ENCODE data around the gene BRSK2. TPM values are rescaled to one million over a fixed set of nuclear protein-coding genes. Genes with fewer than 3 reads are reported as not detected.
A peak's percentile ranks its signal among the peaks of the same experiment; 100 is the strongest.
"Not testable (repeated sequence)": the region's sequence is repeated elsewhere in the genome, so short reads cannot be mapped to it uniquely, and the experiment has no call there.

The BRSK2 gene
- total RNA-seq, 6 donors from 2014 or later: 0.11 to 0.54 (median 0.25) TPM; not detected in 2

GRCh38 chr11:1411301-1411700 lies 21.6 kb downstream of the BRSK2 start:
- no peak overlapping the region for H3K27ac ChIP-seq
- H3K4me3 ChIP-seq: no peak overlapping the region
- no peaks in the 10 kb centered on the region for H3K36me3 ChIP-seq
- H3K4me1 ChIP-seq: no peaks in the 10 kb centered on the region
- H3K9me3 ChIP-seq: peaks cover 0 to 4% (median 2%) of the 10 kb centered on the region in 4 donors
- ATAC-seq (ENCODE audit: low FRiP score in 2 of 2) (no peak), DNase-seq (peak in 1 of 2 donors; percentile 74)
- H3K27me3 ChIP-seq: no peaks in the 10 kb centered on the region
- no peak for TF ChIP-seq CTCF (IDR thresholded peaks at IDR 0.05)
- no peak for TF ChIP-seq POLR2A (IDR thresholded peaks at IDR 0.05)
- no peak for TF ChIP-seq POLR2AphosphoS5 (IDR thresholded peaks at IDR 0.05)
- TF ChIP-seq EP300 (IDR thresholded peaks at IDR 0.05): no peak
- 73% methylated on average over 10 of the region's 13 CpGs; no CpG with 5 or more reads in 1 of the 2 donors for WGBS, 2 donors

- DNase-seq; H3K4me3 ChIP-seq; H3K4me1 ChIP-seq; H3K27ac ChIP-seq; H3K27me3 ChIP-seq; H3K36me3 ChIP-seq; ATAC-seq (ENCODE audit: low FRiP score in 2 of 2); H3K9me3 ChIP-seq: not testable (repeated sequence)
- WGBS, 2 donors: 96% methylated on average over 16 of the region's 27 CpGs; no CpG with 5 or more reads in 1 of the 2 donors
These were observed 22.0 kb downstream of the BRSK2 start for GRCh38 chr11:1411739-1412138.

- H3K27me3 ChIP-seq: no peaks in the 10 kb centered on the region
- H3K4me3 ChIP-seq: no peak overlapping the region
- H3K27ac ChIP-seq: no peak overlapping the region
- H3K36me3 ChIP-seq: no peaks in the 10 kb centered on the region
- no peaks in the 10 kb centered on the region for H3K4me1 ChIP-seq
- TF ChIP-seq POLR2A (IDR thresholded peaks at IDR 0.05) (no peak), POLR2AphosphoS5 (IDR thresholded peaks at IDR 0.05) (no peak), CTCF (IDR thresholded peaks at IDR 0.05) (no peak), EP300 (IDR thresholded peaks at IDR 0.05) (no peak)
- ATAC-seq (ENCODE audit: low FRiP score in 2 of 2) (no peak), DNase-seq (peak in 1 of 2 donors; percentile 69)
- 68 to 91% methylated on average over 7 to 24 of the region's 36 CpGs for WGBS, 2 donors
- peaks cover 6 to 16% (median 13%) of the 10 kb centered on the region in 4 donors for H3K9me3 ChIP-seq
These were observed 22.8 kb downstream of the BRSK2 start for GRCh38 chr11:1412377-1413095.

- DNase-seq: peak in 1 of 2 donors; percentile 7
- H3K27ac ChIP-seq: no peak overlapping the region
- 89 to 91% methylated on average over 21 to 22 of the region's 22 CpGs for WGBS, 2 donors
- H3K36me3 ChIP-seq: no peaks in the 10 kb centered on the region
- H3K4me1 ChIP-seq: no peaks in the 10 kb centered on the region
- H3K4me3 ChIP-seq: no peak overlapping the region
- TF ChIP-seq POLR2AphosphoS5 (IDR thresholded peaks at IDR 0.05) (no peak), EP300 (IDR thresholded peaks at IDR 0.05) (no peak), CTCF (IDR thresholded peaks at IDR 0.05) (no peak), POLR2A (IDR thresholded peaks at IDR 0.05) (no peak)
- ATAC-seq (ENCODE audit: low FRiP score in 2 of 2): no peak
- H3K27me3 ChIP-seq: no peaks in the 10 kb centered on the region
- H3K9me3 ChIP-seq: peaks cover 26 to 37% (median 30%) of the 10 kb centered on the region in 4 donors
These were observed 24.9 kb downstream of the BRSK2 start for GRCh38 chr11:1414650-1415049.

GRCh38 chr11:1415631-1416030 lies 25.9 kb downstream of the BRSK2 start:
- no peak overlapping the region for H3K4me3 ChIP-seq
- no peaks in the 10 kb centered on the region for H3K27me3 ChIP-seq
- WGBS, 2 donors: 93% methylated on average over 7 of the region's 7 CpGs; no CpG with 5 or more reads in 1 of the 2 donors
- TF ChIP-seq POLR2AphosphoS5 (IDR thresholded peaks at IDR 0.05) (no peak), CTCF (IDR thresholded peaks at IDR 0.05) (no peak), EP300 (IDR thresholded peaks at IDR 0.05) (no peak), POLR2A (IDR thresholded peaks at IDR 0.05) (no peak)
- no peaks in the 10 kb centered on the region for H3K4me1 ChIP-seq
- no peaks in the 10 kb centered on the region for H3K36me3 ChIP-seq
- H3K27ac ChIP-seq: no peak overlapping the region
- DNase-seq (peak in 1 of 2 donors; percentile 61), ATAC-seq (ENCODE audit: low FRiP score in 2 of 2) (no peak)
- peaks cover 28 to 47% (median 35%) of the 10 kb centered on the region in 4 donors for H3K9me3 ChIP-seq

GRCh38 chr11:1418192-1418795 lies 28.6 kb downstream of the BRSK2 start:
- not testable (repeated sequence) for ATAC-seq (ENCODE audit: low FRiP score in 2 of 2); H3K36me3 ChIP-seq; H3K27ac ChIP-seq; H3K27me3 ChIP-seq; H3K4me1 ChIP-seq; DNase-seq; H3K4me3 ChIP-seq
- peaks cover 28 to 47% (median 35%) of the 10 kb centered on the region in 4 donors for H3K9me3 ChIP-seq
- 94 to 95% methylated on average over 1 of the region's 1 CpG for WGBS, 2 donors

Measured in upper lobe of left lung (tissue), 6 donors.